Activated effector memory CD4-positive, alpha-beta T cell treated with anti-CD3 and anti-CD28 coated beads, Interleukin-2, amount 50 U/mL, for 16 hours (primary cell): Measurements from ENCODE around the gene GALNT15.

Experiments used
- DNase-seq: peaks from one replicate; pipeline ENCODE4 v3.0.0-alpha.2; 2020

GALNT15 gene

GRCh38 chr3:16168211-16168610 is 6.3 kb upstream of the GALNT15 start:
- DNase-seq = no peak

- DNase-seq = no peak
Observed at GRCh38 chr3:16171009-16171408, 3.5 kb upstream of the GALNT15 start.

- no peak for DNase-seq
Observed at GRCh38 chr3:16171825-16172224, 2.7 kb upstream of the GALNT15 start.

GRCh38 chr3:16173283-16174025 is 1.0 kb upstream of the GALNT15 start:
- DNase-seq = no peak

GRCh38 chr3:16174026-16174355 is 489 bp upstream of the GALNT15 start:
- DNase-seq = no peak

- DNase-seq = no peak
Observed at GRCh38 chr3:16174976-16175901, 759 bp downstream of the GALNT15 start.

GRCh38 chr3:16176391-16177030 is 2.0 kb downstream of the GALNT15 start:
- DNase-seq = no peak

- DNase-seq = no peak
Observed at GRCh38 chr3:16177382-16177781, 2.9 kb downstream of the GALNT15 start.

- DNase-seq = peak; percentile 84
Observed at GRCh38 chr3:16177962-16178627, 3.6 kb downstream of the GALNT15 start.

- DNase-seq = no peak
Observed at GRCh38 chr3:16178628-16178988, 4.1 kb downstream of the GALNT15 start.

GRCh38 chr3:16179261-16179660 is 4.8 kb downstream of the GALNT15 start:
- no peak for DNase-seq

GRCh38 chr3:16179771-16180736 is 5.6 kb downstream of the GALNT15 start:
- DNase-seq = no peak

GRCh38 chr3:16180737-16181134 is 6.3 kb downstream of the GALNT15 start:
- no peak for DNase-seq

- DNase-seq = no peak
Observed at GRCh38 chr3:16181361-16181760, 6.9 kb downstream of the GALNT15 start.

GRCh38 chr3:16182183-16182582 is 7.7 kb downstream of the GALNT15 start:
- DNase-seq = no peak

- no peak for DNase-seq
Observed at GRCh38 chr3:16182612-16183011, 8.1 kb downstream of the GALNT15 start.

- no peak for DNase-seq
Observed at GRCh38 chr3:16183082-16183481, 8.6 kb downstream of the GALNT15 start.

- no peak for DNase-seq
Observed at GRCh38 chr3:16183601-16184270, 9.3 kb downstream of the GALNT15 start.

GRCh38 chr3:16186086-16186485 is 11.6 kb downstream of the GALNT15 start:
- DNase-seq = no peak

- no peak for DNase-seq
Observed at GRCh38 chr3:16186565-16186964, 12.1 kb downstream of the GALNT15 start.

GRCh38 chr3:16187213-16187790 is 12.8 kb downstream of the GALNT15 start:
- DNase-seq = no peak
